CD4-positive, CD25-positive, alpha-beta regulatory T cell (primary cell): Measurements from ENCODE around the gene CLHC1. TPM values are rescaled to one million over a fixed set of nuclear protein-coding genes. Genes with fewer than 3 reads are reported as not detected.
A peak's percentile ranks its signal among the peaks of the same experiment; 100 is the strongest.

Source experiments
- ATAC-seq, 2 donors: fragments of 150-1000 bp; cut with Tn5 transposase; one replicate each; pipeline ENCODE4 v1.10.0; 2021; ENCODE audit warnings: low read depth in 2 of 2, moderate number of reproducible peaks in 2 of 2, moderate library complexity in 1 of 2
- DNase-seq, 3 donors: peaks; one replicate each; pipeline versions ENCODE4 v3.0.0 to v3.0.0-alpha.2; 2012 to 2022; ENCODE audit warnings: mixed read lengths in 1 of 3
- H3K27ac ChIP-seq: one replicate; pipeline ENCODE4 v1.7.0; 2013; ENCODE audit warnings: mild to moderate bottlenecking, low read length; ENCODE audit not compliant: insufficient read depth, poor library complexity, severe bottlenecking
- H3K27me3 ChIP-seq: one replicate; pipeline ENCODE4 v1.7.0; 2013; ENCODE audit warnings: low read length; ENCODE audit not compliant: control insufficient read depth, insufficient read depth
- H3K36me3 ChIP-seq: one replicate; pipeline ENCODE4 v1.7.0; 2013; ENCODE audit warnings: mild to moderate bottlenecking, low read length, moderate library complexity; ENCODE audit not compliant: control insufficient read depth, insufficient read depth
- H3K4me1 ChIP-seq: 2 replicates; pipeline ENCODE4 v1.7.0; 2013; ENCODE audit warnings: mild to moderate bottlenecking, low read length; ENCODE audit not compliant: insufficient read depth, control insufficient read depth, poor library complexity, severe bottlenecking
- H3K4me3 ChIP-seq: one replicate; pipeline ENCODE4 v1.7.0; 2013; ENCODE audit warnings: low read depth, mild to moderate bottlenecking, low read length, moderate library complexity
- H3K9me3 ChIP-seq, 2 experiments: 1 replicate in 1 of 2; 2 replicates in 1 of 2; pipeline ENCODE4 v1.7.0; 2013; ENCODE audit warnings: low read length in 2 of 2, mild to moderate bottlenecking in 1 of 2, moderate library complexity in 1 of 2; ENCODE audit not compliant: control insufficient read depth in 2 of 2
- H3K27ac Mint-ChIP-seq, 3 donors: one replicate each; pipeline ENCODE4 v1.8.0; 2020 to 2022; ENCODE audit warnings: mild to moderate bottlenecking in 3 of 3, mixed read lengths in 3 of 3, moderate library complexity in 2 of 3
- H3K27me3 Mint-ChIP-seq: one replicate; pipeline ENCODE4 v1.8.0; 2022; ENCODE audit warnings: mild to moderate bottlenecking, mixed read lengths
- H3K36me3 Mint-ChIP-seq: one replicate; pipeline ENCODE4 v1.8.0; 2020; ENCODE audit warnings: mixed read lengths
- H3K4me1 Mint-ChIP-seq, 4 donors: one replicate each; pipeline ENCODE4 v1.8.0; 2020 to 2022; ENCODE audit warnings: mixed read lengths in 4 of 4, mild to moderate bottlenecking in 1 of 4
- H3K4me3 Mint-ChIP-seq, 4 donors: one replicate each; pipeline ENCODE4 v1.8.0; 2020 to 2022; ENCODE audit warnings: mild to moderate bottlenecking in 4 of 4, mixed read lengths in 4 of 4, moderate library complexity in 3 of 4
- H3K9me3 Mint-ChIP-seq, 7 donors: one replicate each; pipeline ENCODE4 v1.8.0; 2020 to 2022; ENCODE audit warnings: mixed read lengths in 7 of 7, mild to moderate bottlenecking in 3 of 7, moderate library complexity in 2 of 7
- polyA plus RNA-seq, 4 donors: library from polyadenylated mRNA; unstranded; fragments of 300-500 nt; fragmentation: Illumina TruSeq; gene quantifications; one replicate each; pipeline ENCODE4 v1.2.3, GENCODE V29; 2021
- total RNA-seq: library from RNA; stranded (reverse); gene quantifications from one replicate; pipeline ENCODE4 v1.2.3, GENCODE V29; 2022

CLHC1 gene
- total and polyA plus RNA-seq, 5 donors from 2014 or later, result 1.6 to 10.6 (median 2.1) TPM

DNA sequence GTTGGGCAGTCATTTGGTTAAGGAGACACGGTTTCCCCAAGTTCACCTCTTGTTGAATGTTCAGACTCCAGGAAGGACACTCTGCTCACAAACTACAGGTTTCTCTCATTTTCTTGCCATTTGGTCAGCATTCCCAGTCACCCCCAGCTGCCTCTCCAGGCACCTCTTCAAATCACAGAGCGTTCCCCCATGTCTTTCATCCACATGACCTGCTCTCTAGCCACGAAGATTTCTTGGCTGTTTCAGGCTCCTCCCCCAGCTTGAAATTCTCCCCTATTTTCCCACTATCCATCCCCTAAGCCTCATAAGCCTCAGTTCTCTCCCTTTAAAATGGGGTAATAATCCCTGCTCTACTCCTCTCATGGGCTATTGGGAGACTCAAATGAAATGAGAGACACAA lies 92.8 kb downstream of the CLHC1 start:
- Histone ChIP-seq H3K9me3 (no peaks in the 10 kb centered on the region), H3K27ac (no peak overlapping the region), H3K4me1 (peaks cover 18% of the 10 kb centered on the region), H3K4me3 (no peak overlapping the region), H3K27me3 (no peaks in the 10 kb centered on the region), H3K36me3 (no peaks in the 10 kb centered on the region)
- peaks cover 4% of the 10 kb centered on the region for H3K36me3 Mint-ChIP-seq
- H3K27ac Mint-ChIP-seq, result peak overlapping the region in 2 of 3 donors; percentile 60 to 74
- H3K27me3 Mint-ChIP-seq, result peaks cover 5% of the 10 kb centered on the region
- H3K4me1 Mint-ChIP-seq, result peaks cover 26 to 60% (median 39%) of the 10 kb centered on the region in 4 donors
- no peak overlapping the region for H3K4me3 Mint-ChIP-seq
- DNase-seq (no peak), ATAC-seq (no peak)
- H3K9me3 Mint-ChIP-seq, result no peaks in the 10 kb centered on the region

DNA sequence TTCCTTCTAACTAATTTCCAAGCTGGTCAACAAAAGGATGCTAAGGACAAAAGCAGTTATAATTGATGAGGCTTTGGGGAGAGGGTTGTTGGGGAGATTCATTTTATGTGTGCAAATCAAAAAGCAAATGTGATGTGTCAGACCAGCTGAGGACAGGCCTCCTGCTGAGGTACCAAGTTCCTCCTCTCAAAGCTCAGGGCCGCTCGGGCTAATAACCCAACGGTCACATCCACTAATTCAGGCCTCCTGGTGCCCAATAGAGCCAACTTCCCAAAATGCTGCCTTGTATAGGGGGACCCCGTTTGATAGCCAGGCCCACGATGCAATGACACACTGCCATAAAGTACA lies 93.2 kb downstream of the CLHC1 start:
- DNase-seq, result no peak
- H3K9me3 Mint-ChIP-seq, result no peaks in the 10 kb centered on the region
- H3K4me3 Mint-ChIP-seq, result no peak overlapping the region
- H3K36me3 Mint-ChIP-seq, result peaks cover 4% of the 10 kb centered on the region
- H3K27ac Mint-ChIP-seq, result peak overlapping the region in 2 of 3 donors; percentile 60 to 72
- no peak overlapping the region for H3K4me3 ChIP-seq
- H3K9me3 ChIP-seq, result no peaks in the 10 kb centered on the region
- peaks cover 23% of the 10 kb centered on the region for H3K4me1 ChIP-seq
- no peak overlapping the region for H3K27ac ChIP-seq
- H3K4me1 Mint-ChIP-seq, result peaks cover 31 to 64% (median 44%) of the 10 kb centered on the region in 4 donors
- H3K36me3 ChIP-seq, result no peaks in the 10 kb centered on the region
- peaks cover 5% of the 10 kb centered on the region for H3K27me3 Mint-ChIP-seq
- ATAC-seq, result no peak
- no peaks in the 10 kb centered on the region for H3K27me3 ChIP-seq

DNA sequence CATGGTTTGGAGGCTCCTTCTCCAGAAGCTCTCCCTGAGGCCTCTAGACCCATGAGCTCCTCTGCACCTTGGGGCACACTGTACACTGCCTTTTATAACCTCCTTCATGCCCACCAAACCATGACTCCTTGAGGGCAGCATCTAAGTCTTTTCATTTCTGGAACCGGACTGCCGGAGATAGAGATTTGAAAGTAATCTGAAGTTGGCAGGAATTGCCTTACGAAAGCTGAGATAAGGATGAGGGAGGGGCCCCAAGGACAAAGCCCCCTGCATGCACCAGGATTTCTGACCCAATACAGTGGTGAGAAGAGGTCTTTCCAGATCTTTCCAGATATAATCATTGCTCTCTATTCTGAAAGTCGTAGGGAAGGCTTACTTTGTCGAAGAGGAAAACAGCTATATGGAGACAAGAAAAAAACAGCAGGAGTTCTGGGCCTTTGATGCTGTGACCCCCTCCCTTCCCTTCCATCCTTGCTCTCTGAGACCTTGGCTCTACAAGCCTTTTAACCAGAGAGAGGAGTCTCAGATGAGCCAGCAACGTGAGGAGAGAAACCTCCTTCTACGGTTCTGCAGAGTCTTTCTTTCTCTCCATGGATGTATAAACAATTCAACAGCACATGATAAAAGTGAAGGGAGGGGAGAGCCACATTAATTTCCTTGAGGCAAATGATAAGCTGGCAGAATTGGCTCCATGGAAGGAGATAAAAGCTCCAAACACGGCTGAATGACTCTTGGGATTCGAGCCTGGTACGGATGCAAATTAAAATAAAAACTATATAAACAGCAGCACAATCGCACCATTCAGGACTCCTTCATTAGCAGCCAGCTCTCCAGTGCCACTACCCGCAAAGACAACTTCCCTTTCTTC lies 93.8 kb downstream of the CLHC1 start:
- DNase-seq (no peak), ATAC-seq (no peak)
- H3K4me1 Mint-ChIP-seq, result peaks cover 37 to 70% (median 50%) of the 10 kb centered on the region in 4 donors
- no peaks in the 10 kb centered on the region for H3K9me3 ChIP-seq
- peaks cover 28% of the 10 kb centered on the region for H3K4me1 ChIP-seq
- no peaks in the 10 kb centered on the region for H3K36me3 ChIP-seq
- no peaks in the 10 kb centered on the region for H3K27me3 ChIP-seq
- H3K9me3 Mint-ChIP-seq, result no peaks in the 10 kb centered on the region
- H3K4me3 Mint-ChIP-seq, result peak overlapping the region in 1 of 4 donors; percentile 11
- H3K27ac ChIP-seq, result no peak overlapping the region
- peaks cover 5% of the 10 kb centered on the region for H3K27me3 Mint-ChIP-seq
- peaks cover 4% of the 10 kb centered on the region for H3K36me3 Mint-ChIP-seq
- peak overlapping the region; percentile 53 to 72 (median 60) for H3K27ac Mint-ChIP-seq
- H3K4me3 ChIP-seq, result no peak overlapping the region

DNA sequence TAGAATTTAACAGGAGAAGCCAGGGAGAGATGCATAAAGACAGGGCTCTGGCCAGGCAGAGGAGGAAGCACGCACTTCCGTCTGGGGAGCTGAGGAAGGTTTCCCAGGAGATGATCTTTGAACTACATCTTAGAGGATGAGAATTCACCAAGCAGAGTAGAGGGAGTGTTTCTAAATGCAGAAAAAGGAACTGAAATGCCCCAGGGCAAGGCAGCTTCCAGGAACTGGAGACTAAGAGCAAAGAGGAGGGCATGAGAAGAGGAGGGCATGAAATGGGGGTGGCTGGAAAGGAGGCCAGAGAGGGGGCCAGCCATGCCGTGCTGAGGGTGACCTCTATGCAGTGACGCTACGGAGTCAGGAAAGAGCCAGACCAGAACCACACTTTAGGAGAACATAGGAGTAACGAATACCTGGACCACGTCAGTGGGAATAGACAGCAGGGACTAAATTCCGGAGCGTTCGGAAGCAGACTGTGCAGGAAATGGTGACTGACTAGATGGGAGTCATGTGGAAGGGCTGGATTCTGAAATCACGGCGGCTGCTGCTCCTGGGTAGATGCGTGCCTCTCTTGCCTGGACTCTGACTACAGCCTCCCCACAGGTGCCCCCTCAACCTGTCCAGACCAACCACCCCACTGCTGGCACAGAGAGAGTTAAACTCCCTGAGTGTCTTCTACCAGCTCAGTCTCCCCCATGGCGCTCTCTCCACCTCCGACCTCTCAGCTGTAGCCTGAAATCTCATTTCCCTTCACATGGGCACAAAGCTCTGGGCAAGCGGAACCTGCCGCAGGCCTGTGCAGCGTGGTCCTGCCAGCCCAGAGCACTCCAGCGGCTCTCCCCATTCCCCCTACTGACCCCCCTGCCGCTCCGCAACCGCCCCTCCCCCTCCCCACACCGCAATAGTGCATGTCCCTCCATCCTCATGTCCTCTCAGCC lies 94.8 kb downstream of the CLHC1 start:
- no peak overlapping the region for H3K27ac ChIP-seq
- DNase-seq, result no peak

DNA sequence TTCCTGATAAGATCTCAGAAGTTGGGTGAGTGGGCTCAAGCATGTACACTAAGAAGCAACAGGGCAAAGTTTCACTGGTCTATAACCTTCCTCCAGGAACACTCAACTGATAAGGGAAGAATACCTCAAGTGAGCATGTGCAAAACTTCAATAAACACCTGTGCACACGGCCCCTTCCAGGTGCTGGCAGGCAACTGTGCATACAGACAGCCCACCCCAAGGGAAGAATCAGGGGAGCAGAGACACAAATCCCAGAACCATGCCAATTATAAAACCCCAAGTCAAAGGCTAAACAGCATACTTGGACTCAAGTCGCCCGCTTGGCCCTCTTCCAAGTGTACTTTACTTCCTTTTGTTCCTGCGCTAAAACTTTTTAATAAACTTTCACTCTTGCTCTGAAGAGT lies 96.0 kb downstream of the CLHC1 start:
- H3K4me1 Mint-ChIP-seq, result peaks cover 30 to 58% (median 37%) of the 10 kb centered on the region in 4 donors
- ATAC-seq, result no peak
- H3K27me3 ChIP-seq, result no peaks in the 10 kb centered on the region
- no peak overlapping the region for H3K27ac ChIP-seq
- H3K4me1 ChIP-seq, result peaks cover 20% of the 10 kb centered on the region
- H3K9me3 ChIP-seq, result no peaks in the 10 kb centered on the region
- H3K36me3 ChIP-seq, result no peaks in the 10 kb centered on the region
- peak overlapping the region; percentile 8 to 52 (median 40) for H3K27ac Mint-ChIP-seq
- DNase-seq, result no peak
- H3K27me3 Mint-ChIP-seq, result no peaks in the 10 kb centered on the region
- H3K4me3 Mint-ChIP-seq, result peak overlapping the region in 2 of 4 donors; percentile 34 to 70
- no peaks in the 10 kb centered on the region for H3K36me3 Mint-ChIP-seq
- peaks cover 0 to 1% (median 0%) of the 10 kb centered on the region in 7 donors for H3K9me3 Mint-ChIP-seq
- H3K4me3 ChIP-seq, result no peak overlapping the region

More for the DNA sequence above, 94.8 kb downstream of the CLHC1 start:
- peaks cover 25% of the 10 kb centered on the region for H3K4me1 ChIP-seq
- peak overlapping the region in 2 of 4 donors; percentile 11 to 49 for H3K4me3 Mint-ChIP-seq
- no peaks in the 10 kb centered on the region for H3K9me3 Mint-ChIP-seq
- peaks cover 36 to 65% (median 46%) of the 10 kb centered on the region in 4 donors for H3K4me1 Mint-ChIP-seq
- ATAC-seq, result no peak
- no peaks in the 10 kb centered on the region for H3K27me3 Mint-ChIP-seq
- no peak overlapping the region for H3K4me3 ChIP-seq
- H3K9me3 ChIP-seq, result no peaks in the 10 kb centered on the region
- H3K27me3 ChIP-seq, result no peaks in the 10 kb centered on the region
- H3K36me3 ChIP-seq, result no peaks in the 10 kb centered on the region
- H3K27ac Mint-ChIP-seq, result peak overlapping the region in 2 of 3 donors; percentile 40 to 77
- peaks cover 4% of the 10 kb centered on the region for H3K36me3 Mint-ChIP-seq

DNA sequence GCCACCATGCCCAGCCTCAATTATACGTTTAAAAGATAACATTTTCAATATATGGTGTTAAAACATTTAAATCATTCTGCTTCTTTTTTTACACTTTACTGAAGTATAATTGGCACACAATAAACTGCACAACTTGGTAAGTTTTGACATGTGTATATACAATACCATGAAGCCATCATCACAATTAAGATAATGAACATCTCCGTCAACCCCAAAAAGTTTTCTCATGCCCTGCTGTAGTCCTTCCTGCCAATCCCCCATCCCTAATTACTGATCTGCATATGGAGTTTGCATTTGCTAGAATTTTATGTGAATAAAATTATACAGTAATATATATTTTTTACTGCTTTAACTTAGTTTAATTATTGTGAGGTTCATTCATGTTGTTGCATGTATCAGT lies 96.6 kb downstream of the CLHC1 start:
- H3K27ac Mint-ChIP-seq, result peak overlapping the region in 2 of 3 donors; percentile 8 to 40
- no peaks in the 10 kb centered on the region for H3K9me3 ChIP-seq
- peaks cover 20% of the 10 kb centered on the region for H3K4me1 ChIP-seq
- no peaks in the 10 kb centered on the region for H3K27me3 ChIP-seq
- H3K4me3 ChIP-seq, result no peak overlapping the region
- no peak overlapping the region for H3K27ac ChIP-seq
- DNase-seq (no peak), ATAC-seq (no peak)
- H3K4me1 Mint-ChIP-seq, result peaks cover 30 to 56% (median 34%) of the 10 kb centered on the region in 4 donors
- H3K36me3 Mint-ChIP-seq, result no peaks in the 10 kb centered on the region
- peaks cover 0 to 1% (median 0%) of the 10 kb centered on the region in 7 donors for H3K9me3 Mint-ChIP-seq
- peak overlapping the region in 1 of 4 donors; percentile 29 for H3K4me3 Mint-ChIP-seq
- H3K36me3 ChIP-seq, result no peaks in the 10 kb centered on the region
- H3K27me3 Mint-ChIP-seq, result no peaks in the 10 kb centered on the region

DNA sequence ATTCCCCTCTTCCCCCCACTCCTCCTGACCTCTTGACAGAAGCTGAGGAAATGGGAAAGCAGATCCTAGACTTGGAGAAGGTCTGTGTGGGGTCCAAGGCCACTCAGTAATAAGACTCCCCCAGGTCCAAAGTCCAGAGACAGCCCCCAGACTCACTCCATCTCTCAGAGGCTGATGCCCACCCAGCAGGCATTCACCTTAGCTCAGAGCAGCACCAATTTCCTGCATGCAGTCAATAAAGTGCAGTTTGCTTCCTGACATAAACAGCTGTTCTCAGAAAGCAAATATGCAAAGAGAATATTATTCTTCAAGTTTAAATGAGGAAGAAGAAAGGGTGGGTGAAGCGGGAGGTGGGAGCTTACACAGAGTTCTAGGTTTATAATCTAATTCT lies 97.8 kb downstream of the CLHC1 start:
- no peaks in the 10 kb centered on the region for H3K36me3 Mint-ChIP-seq
- DNase-seq (peak in 2 of 3 donors; percentile 30 to 58), ATAC-seq (peak; percentile 9 to 27)
- no peaks in the 10 kb centered on the region for H3K27me3 Mint-ChIP-seq
- Histone ChIP-seq H3K36me3 (no peaks in the 10 kb centered on the region), H3K27ac (peak overlapping the region; percentile 91), H3K4me1 (peaks cover 20% of the 10 kb centered on the region), H3K9me3 (no peaks in the 10 kb centered on the region), H3K4me3 (peak overlapping the region; percentile 90), H3K27me3 (no peaks in the 10 kb centered on the region)
- H3K4me3 Mint-ChIP-seq, result peak overlapping the region; percentile 84 to 89 (median 88)
- peaks cover 0 to 1% (median 0%) of the 10 kb centered on the region in 7 donors for H3K9me3 Mint-ChIP-seq
- H3K27ac Mint-ChIP-seq, result peak overlapping the region; percentile 96 to 97 (median 97)
- peaks cover 30 to 56% (median 33%) of the 10 kb centered on the region in 4 donors for H3K4me1 Mint-ChIP-seq
